C4-2B (cell line): ENCODE measurements around the gene KNDC1.

Experiments used
- CTCF ChIP-seq: fragments of 450-650 bp; conservative IDR thresholded peaks from 2 replicates; pipeline ENCODE4 v1.5.1; 2017; ENCODE audit warnings: mild to moderate bottlenecking
- ZFX ChIP-seq: fragments of 450-650 bp; IDR thresholded peaks from 2 replicates; pipeline ENCODE4 v1.6.1; 2017

- TF ChIP-seq CTCF = no peak
- TF ChIP-seq ZFX = no peak
Measured at GRCh38 chr10:133201151-133201947, 41.3 kb downstream of the KNDC1 start.
